GM23338 (cell line): Measurements from ENCODE around the gene BHLHE41. TPM values are rescaled to one million over a fixed set of nuclear protein-coding genes. Genes with fewer than 3 reads are reported as not detected.

ENCODE experiments used
- ATAC-seq: fragments of 200-7000 bp; cut with Tn5 transposase; 3 replicates; pipeline ENCODE4 v1.9.1; 2020
- DNase-seq: peaks from one replicate; pipeline ENCODE4 v3.0.0-alpha.2; 2015; ENCODE audit warnings: low spot score
- H2AFZ ChIP-seq: fragments of 200-600 bp; sonication (generic); 2 replicates; pipeline ENCODE4 v1.8.0; 2016; ENCODE audit warnings: antibody characterized with exemption, mild to moderate bottlenecking, moderate library complexity
- H3F3A ChIP-seq: fragments of 200-600 bp; sonication (generic); replicated peaks from 2 replicates; pipeline ENCODE4 v1.8.0; 2017; ENCODE audit warnings: antibody characterized with exemption, mixed run types, low read depth
- H3K27ac ChIP-seq: fragments of 200-600 bp; sonication (generic); 2 replicates; pipeline ENCODE4 v1.6.1; 2016; ENCODE audit warnings: low read depth
- H3K27me3 ChIP-seq: fragments of 200-600 bp; sonication (generic); 2 replicates; pipeline ENCODE4 v1.8.0; 2016; ENCODE audit warnings: mild to moderate bottlenecking, mixed run types, moderate library complexity; ENCODE audit not compliant: insufficient read depth
- H3K36me3 ChIP-seq: fragments of 200-600 bp; sonication (generic); 2 replicates; pipeline ENCODE4 v1.8.0; 2016; ENCODE audit warnings: mild to moderate bottlenecking; ENCODE audit not compliant: insufficient read depth
- H3K4me1 ChIP-seq: fragments of 200-600 bp; sonication (generic); 2 replicates; pipeline ENCODE4 v1.8.0; 2016; ENCODE audit warnings: mild to moderate bottlenecking, moderate library complexity; ENCODE audit not compliant: insufficient read depth
- H3K4me2 ChIP-seq: fragments of 200-600 bp; sonication (generic); 2 replicates; pipeline ENCODE4 v1.7.1; 2017; ENCODE audit warnings: mixed run types
- H3K4me3 ChIP-seq: fragments of 200-600 bp; sonication (generic); 2 replicates; pipeline ENCODE4 v1.6.1; 2016; ENCODE audit warnings: mixed run types
- H3K79me2 ChIP-seq: fragments of 200-600 bp; sonication (generic); replicated peaks from 2 replicates; pipeline ENCODE4 v1.8.0; 2017; ENCODE audit warnings: mild to moderate bottlenecking; ENCODE audit not compliant: insufficient read depth
- H3K9me2 ChIP-seq: fragments of 200-600 bp; sonication (generic); 2 replicates; pipeline ENCODE4 v1.8.0; 2017; ENCODE audit not compliant: insufficient read depth
- H4K20me1 ChIP-seq: fragments of 200-600 bp; sonication (generic); replicated peaks from 2 replicates; pipeline ENCODE4 v1.8.0; 2017; ENCODE audit warnings: mild to moderate bottlenecking; ENCODE audit not compliant: insufficient read depth
- H3K27ac Mint-ChIP-seq: 2 replicates; pipeline ENCODE4 v1.8.0; 2020; ENCODE audit warnings: inconsistent platforms, mild to moderate bottlenecking, moderate library complexity, mixed read lengths
- H3K27me3 Mint-ChIP-seq: 3 replicates; pipeline ENCODE4 v1.8.0; 2022; ENCODE audit warnings: low read depth, mild to moderate bottlenecking, moderate library complexity, mixed read lengths, inconsistent platforms; ENCODE audit not compliant: insufficient read depth, poor library complexity
- H3K36me3 Mint-ChIP-seq: 3 replicates; pipeline ENCODE4 v1.8.0; 2021; ENCODE audit warnings: low read depth, mild to moderate bottlenecking, inconsistent platforms, moderate library complexity, mixed read lengths
- H3K4me1 Mint-ChIP-seq: 3 replicates; pipeline ENCODE4 v1.8.0; 2020; ENCODE audit warnings: mild to moderate bottlenecking, inconsistent platforms, mixed read lengths
- H3K4me3 Mint-ChIP-seq: 3 replicates; pipeline ENCODE4 v1.8.0; 2021; ENCODE audit warnings: moderate library complexity, mild to moderate bottlenecking, inconsistent platforms, mixed read lengths
- H3K9me3 Mint-ChIP-seq: 3 replicates; pipeline ENCODE4 v1.8.0; 2020; ENCODE audit warnings: moderate library complexity, mild to moderate bottlenecking, inconsistent platforms, mixed read lengths
- CTCF ChIP-seq, 2 experiments: fragments of 200-600 bp in 1 of 2; sonication (generic) in 1 of 2; conservative IDR thresholded peaks; 2 replicates each; pipeline versions ENCODE4 v1.5.1 to v1.6.1; 2016 to 2017; ENCODE audit warnings: antibody characterized with exemption in 2 of 2, low read depth in 2 of 2, mild to moderate bottlenecking in 2 of 2, moderate library complexity in 1 of 2
- ETS1 ChIP-seq: IDR thresholded peaks from 2 replicates; pipeline ENCODE4 v1.6.1; 2016; ENCODE audit warnings: antibody characterized with exemption
- EZH2 ChIP-seq: fragments of 200-600 bp; sonication (generic); IDR thresholded peaks from one replicate; pipeline ENCODE4 v1.8.0; 2017; ENCODE audit warnings: antibody characterized with exemption, mild to moderate bottlenecking, low read depth; ENCODE audit not compliant: unreplicated experiment
- EZH2phosphoT487 ChIP-seq: fragments of 200-600 bp; sonication (generic); IDR thresholded peaks from one replicate; pipeline ENCODE4 v1.8.1; 2018; ENCODE audit warnings: antibody characterized with exemption; ENCODE audit not compliant: unreplicated experiment
- NANOG ChIP-seq: IDR thresholded peaks from 2 replicates; pipeline ENCODE4 v1.6.1; 2016; ENCODE audit warnings: antibody characterized with exemption, borderline replicate concordance
- STAT1 ChIP-seq: IDR thresholded peaks from one replicate; pipeline ENCODE4 v1.6.1; 2016; ENCODE audit warnings: antibody characterized with exemption; ENCODE audit not compliant: unreplicated experiment
- ZNF331 ChIP-seq: fragments of 250-450 bp; sonication (Bioruptor Pico); IDR thresholded peaks from 2 replicates; pipeline ENCODE4 v1.5.0; 2020; ENCODE audit warnings: low read depth, mild to moderate bottlenecking, moderate library complexity
- ZNF462 ChIP-seq: fragments of 250-450 bp; sonication (Bioruptor Pico); IDR thresholded peaks from 2 replicates; pipeline ENCODE4 v1.5.0; 2020; ENCODE audit warnings: mild to moderate bottlenecking, moderate library complexity
- polyA plus RNA-seq: library from polyadenylated mRNA; unstranded; fragments of >200 nt; fragmentation: Nextera tagmentation; extraction: Ambion mirVana; gene quantifications from 2 replicates; pipeline ENCODE4 v1.2.1, GENCODE V29; 2016
- total RNA-seq: library from RNA; depleted of rRNA; stranded (reverse); fragments of >200 nt; shearing (Covaris generic); gene quantifications from 2 replicates; pipeline ENCODE4 v1.2.3, GENCODE V29; 2014

BHLHE41 gene
- total and polyA plus RNA-seq, 2 experiments from 2014 or later, result 1.6 to 2.9 TPM

- TF ChIP-seq ZNF462 (CRISPR knock-in tag) (no peak), STAT1 (no peak), EZH2 (no peak), CTCF (conservative IDR thresholded peaks at IDR 0.05; ENCODE audit: low read depth in 2 of 2) (no peak), EZH2phosphoT487 (no peak), NANOG (no peak), ZNF331 (CRISPR knock-in tag) (no peak)
Measured at GRCh38 chr12:26135571-26135970, 10.7 kb upstream of the BHLHE41 start (continued).

- no peaks in the 10 kb centered on the region; the same call in 1 of the 2 replicates for H3K4me1 ChIP-seq
- H3K27me3 ChIP-seq, result peaks cover 19% of the 10 kb centered on the region
- no peaks in the 10 kb centered on the region for H3K9me2 ChIP-seq
- H3K27ac Mint-ChIP-seq, result no peak overlapping the region
- DNase-seq (no peak), ATAC-seq (peak; percentile 42; the same call in 2 of the 3 replicates)
- no peak overlapping the region for H3K4me2 ChIP-seq
- no peak overlapping the region for H3K4me3 Mint-ChIP-seq
- no peak overlapping the region for H2AFZ ChIP-seq
- H4K20me1 ChIP-seq, result no peaks in the 10 kb centered on the region
- H3K9me3 Mint-ChIP-seq, result no peaks in the 10 kb centered on the region
- no peaks in the 10 kb centered on the region for H3K36me3 ChIP-seq
- peaks cover 2% of the 10 kb centered on the region for H3K27me3 Mint-ChIP-seq
- no peaks in the 10 kb centered on the region for H3F3A ChIP-seq
- H3K36me3 Mint-ChIP-seq, result no peaks in the 10 kb centered on the region
- no peaks in the 10 kb centered on the region for H3K79me2 ChIP-seq
- no peak overlapping the region for H3K4me3 ChIP-seq
- peaks cover 22% of the 10 kb centered on the region for H3K4me1 Mint-ChIP-seq
- no peak overlapping the region for H3K27ac ChIP-seq
- TF ChIP-seq NANOG (no peak), STAT1 (no peak), EZH2 (no peak), ETS1 (no peak), CTCF (conservative IDR thresholded peaks at IDR 0.05; ENCODE audit: low read depth in 2 of 2) (no peak)
Measured at GRCh38 chr12:26135010-26135420, 10.2 kb upstream of the BHLHE41 start.
